NT2/D1 (cell line): ENCODE results near the gene ZNF366.

Source experiments
- DNase-seq: peaks from one replicate; pipeline ENCODE4 v3.0.0-alpha.2; 2011; ENCODE audit warnings: low read depth, low spot score
- H3K27me3 ChIP-seq: 2 replicates; pipeline ENCODE4 v1.6.0; 2011; ENCODE audit warnings: mild to moderate bottlenecking; ENCODE audit not compliant: insufficient read length, insufficient read depth
- H3K36me3 ChIP-seq: 2 replicates; pipeline ENCODE4 v1.6.1; 2011; ENCODE audit warnings: mild to moderate bottlenecking, low read length, mixed read lengths; ENCODE audit not compliant: insufficient read depth, insufficient read length
- H3K4me1 ChIP-seq: 2 replicates; pipeline ENCODE4 v1.5.1; 2011; ENCODE audit not compliant: insufficient read depth, insufficient read length
- H3K4me3 ChIP-seq: 2 replicates; pipeline ENCODE4 v1.5.1; 2011; ENCODE audit warnings: low read depth; ENCODE audit not compliant: insufficient read length
- H3K9ac ChIP-seq: 2 replicates; pipeline ENCODE4 v1.6.0; 2011; ENCODE audit warnings: low read depth; ENCODE audit not compliant: insufficient read length
- H3K9me3 ChIP-seq: 2 replicates; pipeline ENCODE4 v1.5.1; 2011; ENCODE audit warnings: mild to moderate bottlenecking, low read length; ENCODE audit not compliant: insufficient read depth
- SUZ12 ChIP-seq: IDR thresholded peaks from 2 replicates; pipeline ENCODE4 v1.6.1; 2011; ENCODE audit not compliant: insufficient read length, insufficient read depth; ENCODE audit errors: extremely low read depth
- YY1 ChIP-seq: IDR thresholded peaks from 2 replicates; pipeline ENCODE4 v1.6.1; 2011; ENCODE audit not compliant: insufficient read length, insufficient read depth
- ZNF274 ChIP-seq: IDR thresholded peaks from 2 replicates; pipeline ENCODE4 v1.6.1; 2011; ENCODE audit warnings: mild to moderate bottlenecking, low read depth, low read length

The ZNF366 gene

DNA sequence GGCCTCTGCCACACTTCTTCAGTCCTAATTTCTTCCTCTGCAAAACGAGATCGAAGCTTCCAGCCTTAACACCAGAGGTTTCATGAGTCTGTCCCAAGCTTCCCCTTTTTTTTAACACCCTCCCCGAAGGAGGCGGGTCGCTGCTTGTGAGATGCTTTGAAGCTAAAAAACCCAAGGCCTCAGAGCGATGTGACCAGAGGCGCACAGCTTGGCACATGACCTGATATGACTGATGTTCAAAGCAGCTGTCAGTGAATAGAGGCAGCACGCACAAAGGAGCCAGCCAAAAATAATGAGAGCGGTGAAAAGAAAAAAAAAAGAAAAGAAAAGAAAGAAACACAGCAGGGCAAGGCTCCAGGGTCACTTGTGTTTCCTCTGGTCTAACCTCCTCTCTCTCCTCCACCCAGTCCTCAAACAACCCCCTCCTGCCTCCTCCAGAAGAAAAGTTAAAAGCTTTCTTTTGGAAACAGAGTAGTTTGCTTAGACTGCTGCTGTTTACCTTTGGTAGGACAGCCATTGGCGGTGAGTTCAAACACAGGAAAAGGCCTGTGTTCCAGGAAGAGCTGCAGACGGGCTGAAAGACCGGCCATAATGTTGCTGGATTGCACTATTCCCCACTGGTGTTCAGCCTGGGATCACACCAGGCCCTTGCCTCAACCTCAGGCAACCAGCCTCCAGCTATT, 10.9 kb upstream of the ZNF366 start:
- Histone ChIP-seq H3K4me1 (no peaks in the 10 kb centered on the region), H3K9me3 (peaks cover 8% of the 10 kb centered on the region), H3K36me3 (no peaks in the 10 kb centered on the region), H3K27me3 (no peaks in the 10 kb centered on the region), H3K4me3 (no peak overlapping the region), H3K9ac (no peak overlapping the region)
- no peak for DNase-seq
- TF ChIP-seq SUZ12 (no peak), ZNF274 (no peak), YY1 (no peak)

- TF ChIP-seq ZNF274 (no peak), YY1 (no peak), SUZ12 (no peak)
- DNase-seq = no peak
- Histone ChIP-seq H3K36me3 (no peaks in the 10 kb centered on the region), H3K9ac (no peak overlapping the region), H3K9me3 (no peaks in the 10 kb centered on the region), H3K4me3 (no peak overlapping the region), H3K27me3 (no peaks in the 10 kb centered on the region), H3K4me1 (no peaks in the 10 kb centered on the region)
Measured at GRCh38 chr5:72516916-72517315, 9.7 kb upstream of the ZNF366 start.

GRCh38 chr5:72515211-72515610, 8.0 kb upstream of the ZNF366 start:
- Histone ChIP-seq H3K4me3 (no peak overlapping the region), H3K36me3 (no peaks in the 10 kb centered on the region), H3K9ac (no peak overlapping the region), H3K9me3 (no peaks in the 10 kb centered on the region; the same call in 1 of the 2 replicates), H3K27me3 (no peaks in the 10 kb centered on the region), H3K4me1 (no peaks in the 10 kb centered on the region)
- no peak for DNase-seq
- no peak for TF ChIP-seq YY1
- no peak for TF ChIP-seq ZNF274
- no peak for TF ChIP-seq SUZ12

GRCh38 chr5:72512593-72512860, 5.3 kb upstream of the ZNF366 start:
- H3K27me3 ChIP-seq = no peaks in the 10 kb centered on the region
- H3K9me3 ChIP-seq = no peaks in the 10 kb centered on the region; the same call in 1 of the 2 replicates
- H3K9ac ChIP-seq = no peak overlapping the region
- peaks cover 2% of the 10 kb centered on the region for H3K4me1 ChIP-seq
- no peaks in the 10 kb centered on the region for H3K36me3 ChIP-seq
- H3K4me3 ChIP-seq = no peak overlapping the region
- no peak for DNase-seq
- no peak for TF ChIP-seq SUZ12
- TF ChIP-seq ZNF274 = no peak
- TF ChIP-seq YY1 = no peak

DNA sequence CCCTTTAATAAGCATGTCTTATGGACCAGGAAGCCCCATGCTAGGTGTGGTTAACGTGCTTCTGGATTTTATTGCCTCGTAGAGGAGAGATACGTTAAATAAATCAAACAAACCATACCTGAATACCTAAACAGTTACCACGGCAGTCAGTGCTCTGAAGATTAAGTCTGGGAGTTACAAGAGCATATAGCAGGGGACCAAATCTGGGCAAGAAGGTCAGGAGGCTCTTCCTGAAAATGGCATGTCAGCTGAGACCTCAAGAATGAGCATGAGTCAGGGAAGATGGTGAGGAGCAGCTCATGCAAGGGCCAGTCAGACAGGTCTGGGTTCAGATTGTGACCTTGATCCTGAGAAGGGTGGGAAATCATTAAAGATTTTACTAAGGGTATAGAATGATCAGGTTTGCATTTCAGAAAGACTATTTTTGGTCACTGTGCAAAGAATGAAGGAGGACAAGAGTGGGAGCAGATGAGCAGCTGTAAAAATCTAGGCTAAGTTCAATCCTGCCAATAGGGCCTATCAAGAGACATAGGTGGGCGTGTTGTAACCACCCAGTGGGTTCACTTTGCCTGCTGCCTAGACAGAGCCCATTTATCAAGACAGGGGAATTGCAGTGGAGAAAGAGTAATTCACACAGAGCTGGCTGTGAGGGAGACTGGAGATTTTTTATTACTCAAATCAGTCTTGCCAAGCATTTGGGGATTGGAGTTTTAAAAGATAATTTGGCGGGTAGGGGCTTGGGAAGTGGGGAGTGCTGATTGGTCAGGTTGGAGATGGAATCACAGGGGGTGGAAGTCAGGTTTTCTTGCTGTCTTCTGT, 4.8 kb upstream of the ZNF366 start:
- Histone ChIP-seq H3K4me1 (peaks cover 3% of the 10 kb centered on the region), H3K4me3 (no peak overlapping the region), H3K36me3 (no peaks in the 10 kb centered on the region), H3K27me3 (no peaks in the 10 kb centered on the region), H3K9ac (no peak overlapping the region), H3K9me3 (no peaks in the 10 kb centered on the region; the same call in 1 of the 2 replicates)
- no peak for DNase-seq
- no peak for TF ChIP-seq SUZ12

- H3K36me3 ChIP-seq = no peaks in the 10 kb centered on the region
- no peak overlapping the region for H3K9ac ChIP-seq
- H3K9me3 ChIP-seq = no peaks in the 10 kb centered on the region; the same call in 1 of the 2 replicates
- H3K27me3 ChIP-seq = no peaks in the 10 kb centered on the region
- H3K4me1 ChIP-seq = peaks cover 3% of the 10 kb centered on the region
- no peak overlapping the region for H3K4me3 ChIP-seq
- TF ChIP-seq ZNF274 (no peak), SUZ12 (no peak), YY1 (no peak)
- DNase-seq = no peak
Measured at GRCh38 chr5:72511366-72511765, 4.2 kb upstream of the ZNF366 start.

- no peaks in the 10 kb centered on the region; the same call in 1 of the 2 replicates for H3K9me3 ChIP-seq
- H3K4me3 ChIP-seq = no peak overlapping the region
- H3K27me3 ChIP-seq = no peaks in the 10 kb centered on the region
- no peak overlapping the region for H3K9ac ChIP-seq
- TF ChIP-seq SUZ12 (no peak), ZNF274 (no peak), YY1 (no peak)
- no peak for DNase-seq
- peaks cover 3% of the 10 kb centered on the region for H3K4me1 ChIP-seq
- no peaks in the 10 kb centered on the region for H3K36me3 ChIP-seq
Measured at GRCh38 chr5:72510610-72511181, 3.5 kb upstream of the ZNF366 start.
